Loucy (cell line): Measurements from ENCODE around the gene CNIH3.

ENCODE experiments used
- CTCF ChIP-seq: fragments of 200-600 bp; sonication (generic); conservative IDR thresholded peaks from 2 replicates; pipeline ENCODE4 v1.5.1; 2014; ENCODE audit warnings: mild to moderate bottlenecking, antibody characterized with exemption, low read length
- EZH2phosphoT487 ChIP-seq: fragments of 200-600 bp; IDR thresholded peaks from 2 replicates; pipeline ENCODE4 v1.6.1; 2018; ENCODE audit warnings: antibody characterized with exemption, mild to moderate bottlenecking, moderate library complexity, borderline replicate concordance

- TF ChIP-seq CTCF: no peak
- no peak for TF ChIP-seq EZH2phosphoT487
These were observed 143.0 kb downstream of the CNIH3 start for GRCh38 chr1:224759135-224759534.
